DND-41 (cell line): Measurements from ENCODE around the gene KIAA1328.

Source experiments
- ATAC-seq: fragments of 200-7000 bp; cut with Tn5 transposase; 3 replicates; pipeline ENCODE4 v1.9.1; 2021; ENCODE audit warnings: low read depth; ENCODE audit not compliant: insufficient read depth
- DNase-seq: peaks from one replicate; pipeline ENCODE4 v3.0.0-alpha.2; 2020
- H2AFZ ChIP-seq: 2 replicates; pipeline ENCODE4 v1.6.0; 2012; ENCODE audit warnings: low read depth, low read length
- H3K27ac ChIP-seq: 2 replicates; pipeline ENCODE4 v1.5.1; 2012; ENCODE audit warnings: low read length, inconsistent platforms
- H3K27me3 ChIP-seq: fragments of 200-600 bp; sonication (generic); 2 replicates; pipeline ENCODE4 v1.6.0; 2012; ENCODE audit warnings: low read length, mild to moderate bottlenecking, inconsistent platforms; ENCODE audit not compliant: insufficient read depth, poor library complexity
- H3K36me3 ChIP-seq: 2 replicates; pipeline ENCODE4 v1.5.1; 2012; ENCODE audit warnings: low read length, inconsistent platforms; ENCODE audit not compliant: insufficient read depth
- H3K4me1 ChIP-seq: 2 replicates; pipeline ENCODE4 v1.5.1; 2012; ENCODE audit warnings: mild to moderate bottlenecking, low read length; ENCODE audit not compliant: insufficient read depth
- H3K4me2 ChIP-seq: 2 replicates; pipeline ENCODE4 v1.6.0; 2012; ENCODE audit warnings: mild to moderate bottlenecking, moderate library complexity, low read length, inconsistent platforms; ENCODE audit not compliant: insufficient read depth
- H3K4me3 ChIP-seq, 2 experiments: fragments of 200-600 bp in 1 of 2; shearing (Covaris generic) in 1 of 2; 2 replicates each; pipeline ENCODE4 v1.5.1; 2012 to 2016; ENCODE audit warnings: inconsistent platforms in 2 of 2, low read length in 2 of 2, mild to moderate bottlenecking in 2 of 2, low read depth in 1 of 2, moderate library complexity in 1 of 2
- H3K79me2 ChIP-seq: 2 replicates; pipeline ENCODE4 v1.6.0; 2012; ENCODE audit warnings: low read length, inconsistent platforms; ENCODE audit not compliant: insufficient read depth
- H3K9ac ChIP-seq: 2 replicates; pipeline ENCODE4 v1.6.0; 2012; ENCODE audit warnings: low read depth, mild to moderate bottlenecking, inconsistent platforms, low read length, moderate library complexity
- H3K9me3 ChIP-seq: 2 replicates; pipeline ENCODE4 v1.5.1; 2012; ENCODE audit warnings: low read length, moderate library complexity, mild to moderate bottlenecking, inconsistent platforms; ENCODE audit not compliant: insufficient read depth, severe bottlenecking
- H4K20me1 ChIP-seq: 2 replicates; pipeline ENCODE4 v1.6.0; 2012; ENCODE audit warnings: low read length; ENCODE audit not compliant: insufficient read depth
- EZH2 ChIP-seq: IDR thresholded peaks from 3 replicates; pipeline ENCODE4 v1.6.1; 2012; ENCODE audit warnings: borderline replicate concordance, low read depth, mild to moderate bottlenecking, moderate library complexity, low read length, inconsistent platforms; ENCODE audit not compliant: severe bottlenecking
- TF ChIP-seq, protein P1 (sequence below): IDR thresholded peaks from 2 replicates; pipeline ENCODE4 v1.5.1; 2012; ENCODE audit warnings: borderline replicate concordance, low read length, moderate library complexity, mild to moderate bottlenecking; ENCODE audit not compliant: poor library complexity, severe bottlenecking; ENCODE audit errors: extremely low read depth

The KIAA1328 gene

DNA sequence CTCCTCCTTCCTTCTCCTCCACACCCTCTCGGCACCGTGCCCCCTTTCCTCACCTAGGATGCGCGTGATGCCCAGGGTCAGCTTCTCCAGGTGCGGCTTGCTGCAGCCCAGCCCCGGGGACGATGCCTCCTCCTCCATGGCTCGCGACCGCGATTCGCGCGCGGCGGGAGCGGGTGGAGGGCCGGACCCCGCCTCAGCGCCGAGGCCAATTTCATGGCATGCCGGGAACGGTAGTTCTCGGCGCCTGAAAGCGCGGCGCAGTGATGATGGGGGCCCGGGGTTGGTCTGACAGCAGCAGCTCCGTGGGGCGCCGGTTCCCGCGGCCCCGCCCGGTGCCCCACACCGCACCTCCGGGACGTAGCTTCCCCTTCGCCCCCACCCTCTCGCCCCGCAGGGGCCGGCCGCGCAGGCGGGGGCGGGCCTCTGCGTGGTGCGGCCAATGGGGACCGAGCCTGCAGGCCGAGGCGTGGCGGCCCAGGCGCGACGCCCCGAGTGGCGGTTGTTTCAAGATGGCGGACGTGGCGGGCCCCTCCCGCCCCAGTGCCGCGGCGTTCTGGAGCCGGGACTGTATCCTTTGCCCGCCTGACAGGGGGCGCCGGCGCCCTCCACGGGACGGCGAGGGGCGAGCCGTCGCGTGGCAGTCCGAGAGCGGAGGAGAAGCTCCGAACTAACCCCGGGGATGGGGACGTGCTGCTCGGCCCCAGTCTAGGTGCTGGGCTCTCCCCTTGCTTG is at the start of gene KIAA1328, which contains the start of gene TPGS2:
TSS of gene KIAA1328 (plus strand) at position 498 of the 732 bp plus-strand sequence. CDS start at position 510, 12 bp downstream.
TSS of gene TPGS2 (minus strand) at position 373 of the 732 bp plus-strand sequence. CDS start at position 138, 235 bp downstream.
- Histone ChIP-seq H3K79me2 (peaks cover 74% of the 10 kb centered on the region), H2AFZ (peak within 1 kb of the TSS; percentile 97), H3K4me2 (peak within 1 kb of the TSS; percentile 91), H3K4me3 (peak within 1 kb of the TSS; percentile 56 to 96), H3K27ac (peak within 1 kb of the TSS; percentile 89), H4K20me1 (no peaks in the 10 kb centered on the region), H3K9ac (peak within 1 kb of the TSS; percentile 81), H3K36me3 (peaks cover 17% of the 10 kb centered on the region), H3K9me3 (no peaks in the 10 kb centered on the region), H3K4me1 (peaks cover 41% of the 10 kb centered on the region), H3K27me3 (no peaks in the 10 kb centered on the region)
- TF ChIP-seq, protein P1, sequence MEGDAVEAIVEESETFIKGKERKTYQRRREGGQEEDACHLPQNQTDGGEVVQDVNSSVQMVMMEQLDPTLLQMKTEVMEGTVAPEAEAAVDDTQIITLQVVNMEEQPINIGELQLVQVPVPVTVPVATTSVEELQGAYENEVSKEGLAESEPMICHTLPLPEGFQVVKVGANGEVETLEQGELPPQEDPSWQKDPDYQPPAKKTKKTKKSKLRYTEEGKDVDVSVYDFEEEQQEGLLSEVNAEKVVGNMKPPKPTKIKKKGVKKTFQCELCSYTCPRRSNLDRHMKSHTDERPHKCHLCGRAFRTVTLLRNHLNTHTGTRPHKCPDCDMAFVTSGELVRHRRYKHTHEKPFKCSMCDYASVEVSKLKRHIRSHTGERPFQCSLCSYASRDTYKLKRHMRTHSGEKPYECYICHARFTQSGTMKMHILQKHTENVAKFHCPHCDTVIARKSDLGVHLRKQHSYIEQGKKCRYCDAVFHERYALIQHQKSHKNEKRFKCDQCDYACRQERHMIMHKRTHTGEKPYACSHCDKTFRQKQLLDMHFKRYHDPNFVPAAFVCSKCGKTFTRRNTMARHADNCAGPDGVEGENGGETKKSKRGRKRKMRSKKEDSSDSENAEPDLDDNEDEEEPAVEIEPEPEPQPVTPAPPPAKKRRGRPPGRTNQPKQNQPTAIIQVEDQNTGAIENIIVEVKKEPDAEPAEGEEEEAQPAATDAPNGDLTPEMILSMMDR, result peak; percentile 75
- TF ChIP-seq EZH2, result no peak
- peak; percentile 92 for DNase-seq
- ATAC-seq, result peak; percentile 89

DNA sequence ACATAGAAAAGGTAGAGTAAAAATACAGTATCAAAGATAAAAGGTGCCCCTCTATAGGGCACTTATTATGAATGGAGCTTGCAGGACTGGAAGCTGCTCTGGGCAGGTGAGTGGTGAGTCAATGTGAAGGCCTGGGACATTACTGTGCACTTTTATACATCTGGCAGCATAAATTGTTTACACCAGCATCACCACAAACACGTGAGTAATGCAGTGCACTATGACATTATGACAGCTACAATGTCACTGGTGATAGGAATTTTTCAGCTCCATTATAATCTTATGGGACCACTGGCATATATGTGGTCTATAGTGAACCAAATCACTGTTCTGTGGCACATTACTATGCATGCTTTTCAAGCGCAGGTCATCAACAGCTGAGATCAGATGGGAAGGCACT is 48.2 kb upstream of the KIAA1328 start:
- no peaks in the 10 kb centered on the region for H3K79me2 ChIP-seq
- H3K9ac ChIP-seq, result no peak overlapping the region
- no peaks in the 10 kb centered on the region for H3K27me3 ChIP-seq
- ATAC-seq (no peak), DNase-seq (no peak)
- TF ChIP-seq, protein P1, result no peak
- no peak for TF ChIP-seq EZH2
- no peaks in the 10 kb centered on the region for H3K9me3 ChIP-seq
- no peak overlapping the region for H3K27ac ChIP-seq
- H2AFZ ChIP-seq, result no peak overlapping the region
- no peaks in the 10 kb centered on the region for H4K20me1 ChIP-seq
- H3K4me2 ChIP-seq, result no peak overlapping the region
- no peak overlapping the region for H3K4me3 ChIP-seq
- no peaks in the 10 kb centered on the region for H3K4me1 ChIP-seq
- peaks cover 37% of the 10 kb centered on the region for H3K36me3 ChIP-seq

DNA sequence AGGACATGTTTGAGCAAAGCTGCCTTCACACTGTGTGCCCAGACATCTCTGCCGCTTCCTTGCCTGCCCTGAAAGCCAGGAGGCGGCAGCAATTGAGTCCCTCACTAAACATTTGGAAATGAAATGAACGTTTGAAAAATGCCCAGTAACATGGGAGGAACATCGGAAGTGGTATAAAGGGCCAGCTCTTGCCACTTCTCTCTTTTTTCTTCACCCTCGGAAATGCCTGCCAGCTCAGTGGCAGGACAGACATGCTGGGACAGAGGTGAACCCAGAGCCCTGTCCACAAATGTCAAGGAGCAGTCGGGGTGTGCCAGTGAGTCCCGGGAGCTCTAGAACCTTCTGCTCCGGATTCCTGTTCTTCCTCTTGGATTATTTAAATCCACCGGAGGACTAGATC is 46.2 kb upstream of the KIAA1328 start:
- DNase-seq (no peak), ATAC-seq (no peak)
- H3K79me2 ChIP-seq, result no peaks in the 10 kb centered on the region
- no peaks in the 10 kb centered on the region for H3K9me3 ChIP-seq
- TF ChIP-seq, protein P1, result no peak
- H2AFZ ChIP-seq, result no peak overlapping the region
- H3K36me3 ChIP-seq, result peaks cover 48% of the 10 kb centered on the region
- no peak overlapping the region for H3K9ac ChIP-seq
- no peak overlapping the region for H3K4me3 ChIP-seq
- H4K20me1 ChIP-seq, result no peaks in the 10 kb centered on the region
- H3K4me1 ChIP-seq, result no peaks in the 10 kb centered on the region
- H3K27ac ChIP-seq, result no peak overlapping the region
- no peaks in the 10 kb centered on the region for H3K27me3 ChIP-seq
- H3K4me2 ChIP-seq, result no peak overlapping the region
